SJCRH30 (cell line): ENCODE results near the gene TIGAR. TPM values are rescaled to one million over a fixed set of nuclear protein-coding genes. Genes with fewer than 3 reads are reported as not detected.

ENCODE experiments used
- DNase-seq, 2 experiments: peaks; one replicate each; pipeline ENCODE4 v3.0.0-alpha.2; 2015 to 2020
- H3K27ac ChIP-seq: fragments of 250-450 bp; sonication (Bioruptor Pico); 2 replicates; pipeline ENCODE4 v1.5.1; 2020; ENCODE audit warnings: mild to moderate bottlenecking, moderate library complexity
- H3K27me3 ChIP-seq: fragments of 250-450 bp; sonication (Bioruptor Pico); 2 replicates; pipeline ENCODE4 v1.5.1; 2020; ENCODE audit warnings: mild to moderate bottlenecking, moderate library complexity
- H3K36me3 ChIP-seq: fragments of 250-450 bp; sonication (Bioruptor Pico); 2 replicates; pipeline ENCODE4 v1.5.1; 2020; ENCODE audit warnings: mild to moderate bottlenecking, moderate library complexity
- H3K4me1 ChIP-seq: fragments of 250-450 bp; sonication (Bioruptor Pico); 2 replicates; pipeline ENCODE4 v1.5.1; 2020; ENCODE audit warnings: mild to moderate bottlenecking, moderate library complexity
- H3K4me3 ChIP-seq: fragments of 250-450 bp; sonication (Bioruptor Pico); 2 replicates; pipeline ENCODE4 v1.5.1; 2020; ENCODE audit warnings: mild to moderate bottlenecking, moderate library complexity
- H3K9me3 ChIP-seq: fragments of 250-450 bp; sonication (Bioruptor Pico); replicated peaks from 2 replicates; pipeline ENCODE4 v1.5.1; 2020; ENCODE audit warnings: mild to moderate bottlenecking, moderate library complexity
- total RNA-seq: library from RNA; depleted of rRNA; stranded (reverse); fragments of >200 nt; shearing (Covaris generic); gene quantifications from 2 replicates; pipeline ENCODE4 v1.2.3, GENCODE V29; 2014

Gene TIGAR
- total RNA-seq, 1 experiment from 2014 or later = 21.2 TPM

- DNase-seq = peak in 1 of 2 experiments; percentile 31
- Histone ChIP-seq H3K4me1 (peaks cover 15% of the 10 kb centered on the region), H3K9me3 (no peaks in the 10 kb centered on the region), H3K4me3 (no peak overlapping the region; the same call in 1 of the 2 replicates), H3K27ac (no peak overlapping the region), H3K36me3 (peaks cover 95% of the 10 kb centered on the region), H3K27me3 (no peaks in the 10 kb centered on the region)
Observed at GRCh38 chr12:4278329-4279197, 42.5 kb upstream of the TIGAR start.

GRCh38 chr12:4279198-4279690, 41.8 kb upstream of the TIGAR start:
- no peak overlapping the region for H3K4me3 ChIP-seq
- no peaks in the 10 kb centered on the region for H3K9me3 ChIP-seq
- peaks cover 98% of the 10 kb centered on the region for H3K36me3 ChIP-seq
- no peak overlapping the region for H3K27ac ChIP-seq
- peaks cover 15% of the 10 kb centered on the region for H3K4me1 ChIP-seq
- no peaks in the 10 kb centered on the region for H3K27me3 ChIP-seq
- DNase-seq = peak in 1 of 2 experiments; percentile 6

- H3K27me3 ChIP-seq = no peaks in the 10 kb centered on the region
- no peaks in the 10 kb centered on the region for H3K9me3 ChIP-seq
- peak in 1 of 2 experiments; percentile 32 for DNase-seq
- H3K4me3 ChIP-seq = no peak overlapping the region
- H3K36me3 ChIP-seq = peaks cover 97% of the 10 kb centered on the region
- H3K27ac ChIP-seq = no peak overlapping the region
- peaks cover 17% of the 10 kb centered on the region for H3K4me1 ChIP-seq
Observed at GRCh38 chr12:4280351-4281163, 40.5 kb upstream of the TIGAR start.

- Histone ChIP-seq H3K4me3 (no peak overlapping the region), H3K27me3 (no peaks in the 10 kb centered on the region), H3K36me3 (peaks cover 97% of the 10 kb centered on the region), H3K4me1 (peaks cover 17% of the 10 kb centered on the region), H3K27ac (no peak overlapping the region), H3K9me3 (no peaks in the 10 kb centered on the region)
- DNase-seq = peak in 1 of 2 experiments; percentile 16
Observed at GRCh38 chr12:4281173-4281654, 39.8 kb upstream of the TIGAR start.

- no peaks in the 10 kb centered on the region for H3K9me3 ChIP-seq
- H3K36me3 ChIP-seq = peaks cover 97% of the 10 kb centered on the region
- H3K4me3 ChIP-seq = no peak overlapping the region
- H3K27ac ChIP-seq = no peak overlapping the region
- DNase-seq = peak in 1 of 2 experiments; percentile 25
- H3K27me3 ChIP-seq = no peaks in the 10 kb centered on the region
- H3K4me1 ChIP-seq = peaks cover 15% of the 10 kb centered on the region
Observed at GRCh38 chr12:4282103-4282891, 38.7 kb upstream of the TIGAR start.

GRCh38 chr12:4282892-4283511, 38.0 kb upstream of the TIGAR start:
- DNase-seq = no peak
- peaks cover 8% of the 10 kb centered on the region for H3K4me1 ChIP-seq
- H3K36me3 ChIP-seq = peaks cover 97% of the 10 kb centered on the region
- H3K27ac ChIP-seq = no peak overlapping the region
- no peaks in the 10 kb centered on the region for H3K27me3 ChIP-seq
- H3K4me3 ChIP-seq = no peak overlapping the region
- no peaks in the 10 kb centered on the region for H3K9me3 ChIP-seq

GRCh38 chr12:4283512-4284255, 37.3 kb upstream of the TIGAR start:
- H3K27ac ChIP-seq = no peak overlapping the region
- H3K27me3 ChIP-seq = no peaks in the 10 kb centered on the region
- no peak for DNase-seq
- H3K4me3 ChIP-seq = no peak overlapping the region
- peaks cover 7% of the 10 kb centered on the region for H3K4me1 ChIP-seq
- no peaks in the 10 kb centered on the region for H3K9me3 ChIP-seq
- peaks cover 97% of the 10 kb centered on the region for H3K36me3 ChIP-seq

- Histone ChIP-seq H3K4me3 (no peak overlapping the region), H3K27me3 (no peaks in the 10 kb centered on the region), H3K9me3 (no peaks in the 10 kb centered on the region), H3K27ac (no peak overlapping the region), H3K4me1 (peaks cover 7% of the 10 kb centered on the region), H3K36me3 (peaks cover 97% of the 10 kb centered on the region)
- no peak for DNase-seq
Observed at GRCh38 chr12:4284306-4284705, 36.7 kb upstream of the TIGAR start.

- Histone ChIP-seq H3K4me3 (no peak overlapping the region), H3K36me3 (peaks cover 97% of the 10 kb centered on the region), H3K27ac (no peak overlapping the region), H3K4me1 (peaks cover 7% of the 10 kb centered on the region; the same call in 1 of the 2 replicates), H3K9me3 (no peaks in the 10 kb centered on the region), H3K27me3 (no peaks in the 10 kb centered on the region)
- no peak for DNase-seq
Observed at GRCh38 chr12:4285070-4285469, 35.9 kb upstream of the TIGAR start.

- peaks cover 4% of the 10 kb centered on the region; the same call in 1 of the 2 replicates for H3K4me1 ChIP-seq
- no peak overlapping the region for H3K4me3 ChIP-seq
- H3K9me3 ChIP-seq = no peaks in the 10 kb centered on the region
- H3K36me3 ChIP-seq = peaks cover 97% of the 10 kb centered on the region
- no peaks in the 10 kb centered on the region for H3K27me3 ChIP-seq
- DNase-seq = no peak
- H3K27ac ChIP-seq = no peak overlapping the region
Observed at GRCh38 chr12:4286228-4286627, 34.8 kb upstream of the TIGAR start.

- Histone ChIP-seq H3K27me3 (no peaks in the 10 kb centered on the region), H3K4me1 (peaks cover 4% of the 10 kb centered on the region; the same call in 1 of the 2 replicates), H3K27ac (no peak overlapping the region), H3K36me3 (peaks cover 99% of the 10 kb centered on the region), H3K9me3 (no peaks in the 10 kb centered on the region), H3K4me3 (no peak overlapping the region)
- peak in 1 of 2 experiments; percentile 28 for DNase-seq
Observed at GRCh38 chr12:4286771-4287317, 34.2 kb upstream of the TIGAR start.

- H3K27ac ChIP-seq = no peak overlapping the region
- peak in 1 of 2 experiments; percentile 56 for DNase-seq
- H3K27me3 ChIP-seq = no peaks in the 10 kb centered on the region
- no peaks in the 10 kb centered on the region for H3K9me3 ChIP-seq
- H3K36me3 ChIP-seq = peaks cover 99% of the 10 kb centered on the region
- peaks cover 4% of the 10 kb centered on the region; the same call in 1 of the 2 replicates for H3K4me1 ChIP-seq
- no peak overlapping the region for H3K4me3 ChIP-seq
Observed at GRCh38 chr12:4287325-4288211, 33.4 kb upstream of the TIGAR start.
